Activated CD8-positive, alpha-beta T cell treated with anti-CD3 and anti-CD28 coated beads for 36 hours (primary cell): ENCODE measurements around the gene MGMT. TPM values are rescaled to one million over a fixed set of nuclear protein-coding genes. Genes with fewer than 3 reads are reported as not detected.

Experiments used
- ATAC-seq: fragments of 200-7000 bp; cut with Tn5 transposase; one replicate; pipeline ENCODE4 v1.10.0; 2021; ENCODE audit warnings: mild to moderate bottlenecking, moderate library complexity
- CTCF ChIA-PET: fragments of 350-600 bp; sonication (Branson Sonifier 250); formaldehyde crosslinking; loops from one replicate; lab custom pipeline; 2021; ENCODE audit warnings: antibody characterized with exemption; lab: Charles Lee
- POLR2A ChIA-PET: fragments of 350-600 bp; sonication (Branson Sonifier 250); formaldehyde crosslinking; loops from one replicate; lab custom pipeline; 2021; ENCODE audit warnings: antibody characterized with exemption; lab: Charles Lee
- DNase-seq: peaks from one replicate; pipeline ENCODE4 v3.0.0-alpha.2; 2020
- H3K27ac Mint-ChIP-seq: one replicate; pipeline ENCODE4 v1.8.0; 2021; ENCODE audit warnings: mild to moderate bottlenecking, mixed read lengths
- H3K27me3 Mint-ChIP-seq: one replicate; pipeline ENCODE4 v1.8.0; 2021; ENCODE audit warnings: mixed read lengths
- H3K36me3 Mint-ChIP-seq: one replicate; pipeline ENCODE4 v1.8.0; 2021; ENCODE audit warnings: low read depth, mixed read lengths
- H3K4me1 Mint-ChIP-seq: one replicate; pipeline ENCODE4 v1.8.0; 2021; ENCODE audit warnings: low read depth, mixed read lengths
- H3K4me3 Mint-ChIP-seq: one replicate; pipeline ENCODE4 v1.8.0; 2021; ENCODE audit warnings: mild to moderate bottlenecking, moderate library complexity, mixed read lengths
- H3K9me3 Mint-ChIP-seq: one replicate; pipeline ENCODE4 v1.8.0; 2021; ENCODE audit warnings: mixed read lengths
- CTCF ChIP-seq: fragments of 200-600 bp; IDR thresholded peaks from one replicate; pipeline ENCODE4 v1.8.0; 2022; ENCODE audit warnings: antibody characterized with exemption, mild to moderate bottlenecking
- intact Hi-C: fragments of 100-400 bp; cut with micrococcal nuclease; formaldehyde crosslinking; loops from one replicate; pipeline ENCODE4 v1.10.0; 2022
- total RNA-seq, 2 experiments: library from RNA; stranded (reverse); gene quantifications; one replicate each; pipeline ENCODE4 v1.2.3, GENCODE V29; 2021

Gene MGMT
- total RNA-seq, 2 experiments from 2014 or later, result 16.2 to 17.0 TPM

GRCh38 chr10:129531195-129531968 lies 64.3 kb downstream of the MGMT start:
- no peak for TF ChIP-seq CTCF
- Mint-ChIP-seq H3K4me1 (peaks cover 6% of the 10 kb centered on the region), H3K9me3 (peaks cover 11% of the 10 kb centered on the region), H3K36me3 (peaks cover 45% of the 10 kb centered on the region), H3K27me3 (no peaks in the 10 kb centered on the region), H3K27ac (no peak overlapping the region), H3K4me3 (no peak overlapping the region)
- ChIA-PET CTCF (no interaction called here), POLR2A (no interaction called here)
- ATAC-seq (no peak), DNase-seq (no peak)
- intact Hi-C loops, result no loop called here

DNA sequence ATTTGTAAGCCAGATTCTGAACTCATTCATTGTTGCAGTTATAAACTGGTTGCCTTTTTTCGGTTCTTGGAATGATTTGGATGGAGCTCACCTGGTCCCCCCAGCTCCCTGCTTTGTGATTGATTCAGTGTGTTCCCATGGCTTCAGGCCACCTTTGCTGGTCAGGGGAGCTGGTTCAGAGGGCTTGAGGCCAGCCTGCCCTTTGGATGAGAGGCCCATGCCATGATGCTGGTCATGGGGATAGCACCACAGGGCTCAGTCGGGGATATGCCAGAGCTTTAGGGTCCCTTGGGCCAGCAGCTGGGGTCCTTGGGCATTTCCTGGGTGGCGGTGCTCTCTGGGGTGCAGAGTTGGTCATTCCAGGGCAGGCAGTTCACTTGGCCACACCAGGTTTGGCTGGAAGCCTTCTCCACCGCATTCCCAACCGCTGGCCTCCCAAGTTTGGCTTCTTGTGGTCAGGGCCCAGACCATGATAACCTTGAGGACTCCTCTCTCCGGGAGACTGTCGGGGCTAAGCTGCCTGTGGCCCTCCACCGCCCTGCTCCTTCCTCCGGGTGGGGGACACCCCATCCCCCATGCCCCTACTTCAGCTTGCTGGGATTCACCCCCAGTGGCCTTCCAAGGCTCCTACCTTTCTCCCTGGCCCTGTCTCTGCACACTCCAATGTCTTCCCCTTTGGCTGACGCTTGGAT lies 65.1 kb downstream of the MGMT start:
- no peak for ATAC-seq
- POLR2A ChIA-PET, result no interaction called here
- intact Hi-C loops, result no loop called here
- peaks cover 49% of the 10 kb centered on the region for H3K36me3 Mint-ChIP-seq
- DNase-seq, result no peak
- peaks cover 13% of the 10 kb centered on the region for H3K9me3 Mint-ChIP-seq
- no peak overlapping the region for H3K27ac Mint-ChIP-seq
- H3K27me3 Mint-ChIP-seq, result no peaks in the 10 kb centered on the region
- TF ChIP-seq CTCF, result no peak
- H3K4me3 Mint-ChIP-seq, result no peak overlapping the region
- CTCF ChIA-PET, result no interaction called here
- H3K4me1 Mint-ChIP-seq, result peaks cover 6% of the 10 kb centered on the region

GRCh38 chr10:129532838-129533237 lies 65.8 kb downstream of the MGMT start:
- Mint-ChIP-seq H3K4me3 (no peak overlapping the region), H3K9me3 (peaks cover 10% of the 10 kb centered on the region), H3K27ac (no peak overlapping the region), H3K36me3 (peaks cover 49% of the 10 kb centered on the region), H3K27me3 (no peaks in the 10 kb centered on the region), H3K4me1 (peaks cover 6% of the 10 kb centered on the region)
- intact Hi-C loops, result no loop called here
- TF ChIP-seq CTCF, result no peak
- POLR2A ChIA-PET, result no interaction called here
- DNase-seq (no peak), ATAC-seq (no peak)
- CTCF ChIA-PET, result no interaction called here

- TF ChIP-seq CTCF, result no peak
- Mint-ChIP-seq H3K4me3 (no peak overlapping the region), H3K27me3 (no peaks in the 10 kb centered on the region), H3K36me3 (peaks cover 48% of the 10 kb centered on the region), H3K9me3 (peaks cover 5% of the 10 kb centered on the region), H3K27ac (no peak overlapping the region), H3K4me1 (peaks cover 6% of the 10 kb centered on the region)
- CTCF ChIA-PET, result no interaction called here
- DNase-seq (no peak), ATAC-seq (no peak)
- intact Hi-C loops, result no loop called here
- POLR2A ChIA-PET, result no interaction called here
Measured at GRCh38 chr10:129533281-129533680, 66.2 kb downstream of the MGMT start.

DNA sequence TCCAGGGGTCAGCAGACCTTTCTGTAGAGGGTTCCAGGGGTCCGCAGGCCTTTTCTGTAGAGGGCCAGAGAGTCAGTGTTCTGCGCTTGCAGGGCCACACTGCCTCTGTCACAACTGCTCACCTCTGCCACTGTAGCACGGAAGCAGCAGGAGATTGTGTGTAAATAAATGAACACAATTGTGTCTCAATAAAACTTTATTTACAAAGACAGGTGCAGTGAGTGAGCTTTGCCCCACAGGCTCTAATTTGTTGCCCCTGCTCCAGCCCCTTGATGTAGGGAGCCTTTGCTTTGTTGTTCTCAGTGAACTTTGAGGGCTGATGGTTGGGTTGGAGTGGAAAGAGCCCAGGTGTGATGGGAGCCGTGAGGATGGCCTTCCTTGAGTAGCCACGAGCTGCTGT lies 67.8 kb downstream of the MGMT start:
- TF ChIP-seq CTCF, result no peak
- CTCF ChIA-PET, result no interaction called here
- Mint-ChIP-seq H3K27ac (no peak overlapping the region), H3K4me3 (no peak overlapping the region), H3K9me3 (peaks cover 5% of the 10 kb centered on the region), H3K27me3 (no peaks in the 10 kb centered on the region), H3K36me3 (peaks cover 50% of the 10 kb centered on the region), H3K4me1 (peaks cover 6% of the 10 kb centered on the region)
- POLR2A ChIA-PET, result no interaction called here
- ATAC-seq (no peak), DNase-seq (no peak)
- intact Hi-C loops, result no loop called here
